ENCODE data around the gene KCNH3.
"Not testable (repeated sequence)": the region's sequence is repeated elsewhere in the genome, so short reads cannot be mapped to it uniquely, and the experiment has no call there.

The KCNH3 gene

DNA sequence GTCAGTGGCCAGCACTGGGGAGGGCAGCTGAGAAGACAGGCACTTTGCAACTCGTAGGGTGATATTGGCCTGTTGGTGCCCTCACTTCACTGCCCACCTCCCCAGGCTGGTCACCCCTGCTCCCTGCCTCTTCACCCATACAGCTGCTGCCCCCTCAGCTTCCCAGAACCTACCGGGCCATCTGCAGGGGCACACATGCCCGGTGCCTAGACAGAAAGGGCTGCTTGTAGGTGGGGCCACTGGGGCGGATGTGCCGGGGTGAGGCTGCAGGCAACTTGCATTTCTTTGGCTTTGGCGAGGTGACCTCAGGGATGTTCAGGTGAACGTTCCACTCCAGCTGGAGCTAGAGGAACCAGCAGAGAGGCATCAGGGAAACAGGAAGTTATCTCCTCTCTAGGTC is 49.5 kb downstream of the KCNH3 start:
- DNase-seq (ENCODE audit: low read depth): no peak

DNA sequence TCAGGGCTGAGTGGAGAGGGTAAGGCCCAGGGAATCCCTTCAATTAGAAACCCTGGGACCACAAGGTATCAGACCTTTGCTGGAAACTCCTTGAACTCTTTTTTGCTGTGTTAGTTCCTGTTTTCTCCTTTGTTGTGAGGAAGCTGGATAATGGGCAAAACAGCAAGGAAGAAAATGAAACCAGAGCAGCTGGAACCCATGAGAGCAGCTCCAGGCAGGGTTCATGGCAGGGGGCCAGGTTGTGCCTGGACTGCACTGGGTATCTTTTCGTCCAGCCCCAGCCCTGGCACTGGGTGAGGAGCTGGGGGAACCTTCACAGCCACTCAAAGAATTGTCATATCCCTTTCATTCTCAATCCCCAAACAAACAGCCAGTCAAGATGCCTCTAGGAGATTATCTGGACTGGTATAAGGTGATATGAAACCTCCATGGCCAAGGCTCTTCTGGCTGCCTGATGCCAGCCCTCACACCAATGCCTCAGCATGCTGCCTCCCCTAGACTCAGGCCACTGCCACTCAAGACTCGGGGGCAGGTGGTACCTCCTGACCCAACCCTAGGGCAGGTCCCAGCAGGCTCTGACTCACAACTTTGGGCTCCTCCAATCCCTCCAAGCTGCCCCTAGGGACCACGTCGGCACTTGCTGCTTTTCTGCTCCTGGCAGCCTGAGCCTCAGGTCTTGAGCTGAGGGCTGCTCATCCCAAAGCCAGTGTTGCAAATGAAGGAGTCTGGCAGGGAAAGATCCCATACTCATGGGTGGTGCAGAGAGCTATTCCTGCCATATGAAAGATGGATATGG is 50.1 kb downstream of the KCNH3 start:
- no peak for DNase-seq (ENCODE audit: low read depth)

DNA sequence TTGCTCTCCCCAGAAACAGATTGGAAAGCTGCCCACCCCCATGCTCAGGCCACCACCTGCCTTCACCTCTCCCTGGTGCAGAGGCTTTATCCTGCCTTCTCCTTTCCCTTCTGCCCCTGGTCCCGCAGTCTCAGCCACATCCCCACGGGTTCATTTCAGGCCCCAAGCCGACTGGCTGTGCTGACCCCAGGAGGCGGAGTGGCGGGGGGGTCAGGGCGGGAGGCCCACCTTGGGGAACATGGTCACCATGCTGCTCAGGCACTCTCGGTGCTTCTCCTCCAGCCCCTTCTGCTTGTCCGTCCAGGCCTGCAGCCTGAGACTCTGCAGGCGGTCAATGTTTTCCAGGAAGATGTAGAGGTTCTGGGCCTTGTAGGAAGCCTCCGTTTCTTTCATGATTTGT is 59.7 kb downstream of the KCNH3 start:
- DNase-seq (ENCODE audit: low read depth): no peak

DNA sequence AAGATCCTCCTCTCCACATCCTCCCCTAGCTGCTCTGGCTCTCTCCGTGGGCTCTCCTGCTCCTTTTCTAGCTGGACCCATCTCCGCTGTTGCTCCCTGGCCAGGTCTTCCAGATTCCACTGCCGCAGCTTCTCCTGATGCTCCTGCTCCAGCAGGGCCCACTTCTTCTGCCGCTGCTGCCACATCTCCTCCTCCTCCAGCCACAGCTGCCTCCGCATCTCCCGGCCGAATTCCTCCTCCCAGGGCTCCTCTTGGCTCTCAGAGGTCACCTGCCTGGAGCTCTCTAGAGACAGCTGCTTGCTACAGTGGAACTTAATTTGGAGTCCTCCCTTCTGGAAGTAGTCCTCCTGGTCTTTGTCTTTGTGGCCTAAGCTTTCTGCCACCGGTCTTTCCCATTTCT is 61.1 kb downstream of the KCNH3 start:
- no peak for DNase-seq (ENCODE audit: low read depth)

DNA sequence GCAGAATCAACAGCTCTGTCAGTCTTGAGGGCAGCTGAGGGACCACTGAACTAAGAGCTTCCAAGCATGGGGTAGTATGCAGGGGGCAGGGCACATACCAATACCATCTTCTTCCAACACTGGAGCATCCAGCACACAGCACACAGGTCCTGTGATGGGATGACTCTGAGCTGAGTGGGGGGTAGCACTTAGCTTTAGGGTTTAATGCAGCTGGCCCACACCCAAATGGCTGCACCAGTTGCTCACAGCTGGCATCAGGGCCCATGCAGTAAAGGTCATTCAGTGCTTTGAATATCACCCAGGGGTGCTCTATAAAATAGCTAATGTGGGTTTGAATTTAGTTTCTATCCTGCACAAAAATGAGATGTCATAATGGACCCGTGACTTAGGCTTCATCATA is 64.9 kb downstream of the KCNH3 start:
- DNase-seq (ENCODE audit: low read depth): no peak

DNA sequence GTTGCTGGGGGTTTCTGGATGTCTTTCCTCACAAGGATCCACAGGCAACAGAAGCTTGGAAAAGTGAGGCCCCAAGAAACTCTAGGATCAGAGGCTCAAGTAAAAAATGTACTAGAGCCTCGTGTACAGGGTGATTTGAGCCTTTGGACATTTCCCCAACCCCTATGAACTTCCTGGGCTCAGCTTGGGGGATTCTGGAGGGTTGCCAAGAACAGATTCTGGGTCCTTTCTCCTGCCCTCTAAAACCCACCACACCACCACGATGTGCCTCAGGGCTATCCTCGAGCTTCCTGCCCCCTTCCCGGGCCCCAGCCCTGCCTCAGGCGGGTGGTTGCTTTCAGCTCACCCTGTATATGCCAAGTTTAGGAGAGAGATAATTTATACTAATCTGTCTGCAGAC is 66.0 kb downstream of the KCNH3 start:
- DNase-seq (ENCODE audit: low read depth): no peak

DNA sequence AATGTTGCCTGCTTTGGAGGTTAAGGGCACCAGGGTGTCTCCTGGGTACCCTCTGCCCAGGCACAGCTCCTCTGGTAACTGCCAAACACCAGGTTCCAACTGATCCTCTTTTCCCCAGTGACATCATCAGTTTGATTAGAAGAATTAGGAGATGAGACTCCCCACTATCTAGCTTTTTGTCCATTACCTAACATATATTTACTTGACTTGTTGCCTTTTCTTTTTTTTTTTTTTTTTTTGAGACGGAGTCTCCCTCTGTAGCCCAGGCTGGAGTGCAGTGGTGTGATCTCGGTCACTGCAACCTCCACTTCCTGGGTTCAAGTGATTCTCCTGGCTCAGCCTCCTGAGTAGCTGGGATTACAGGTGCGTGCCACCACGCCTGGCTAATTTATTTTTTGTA is 66.7 kb downstream of the KCNH3 start, which contains the start of gene FAM186B:
FAM186B (minus strand) TSS at position 101 of the 400 bp plus-strand sequence. CDS start 162 bp downstream, outside the sequence.
- not testable (repeated sequence) for DNase-seq (ENCODE audit: low read depth)
